Activated CD8-positive, alpha-beta T cell treated with anti-CD3 and anti-CD28 coated beads, Interleukin-2, amount 10 ng/mL, durations not matched to agents 7 days and 5 days (primary cell): Measurements from ENCODE around the gene TSPY3. TPM values are rescaled to one million over a fixed set of nuclear protein-coding genes. Genes with fewer than 3 reads are reported as not detected.
"Not testable (repeated sequence)": the region's sequence is repeated elsewhere in the genome, so short reads cannot be mapped to it uniquely, and the experiment has no call there.

ENCODE experiments used
- ATAC-seq: fragments of 150-1000 bp; cut with Tn5 transposase; one replicate; pipeline ENCODE4 v1.10.0; 2021; ENCODE audit warnings: moderate library complexity
- CTCF ChIA-PET: fragments of 350-600 bp; sonication (Branson Sonifier 250); formaldehyde crosslinking; loops from one replicate; lab custom pipeline; 2021; ENCODE audit warnings: antibody characterized with exemption; lab: Charles Lee
- POLR2A ChIA-PET: fragments of 350-600 bp; sonication (Branson Sonifier 250); formaldehyde crosslinking; loops from one replicate; lab custom pipeline; 2021; ENCODE audit warnings: antibody characterized with exemption; lab: Charles Lee
- DNase-seq: peaks from one replicate; pipeline ENCODE4 v3.0.0-alpha.2; 2020
- H3K27ac Mint-ChIP-seq: one replicate; pipeline ENCODE4 v1.8.0; 2021; ENCODE audit warnings: mild to moderate bottlenecking, mixed read lengths
- H3K27me3 Mint-ChIP-seq: one replicate; pipeline ENCODE4 v1.8.0; 2021; ENCODE audit warnings: low read depth, mixed read lengths
- H3K36me3 Mint-ChIP-seq: one replicate; pipeline ENCODE4 v1.8.0; 2021; ENCODE audit warnings: low read depth, mixed read lengths
- H3K4me1 Mint-ChIP-seq: one replicate; pipeline ENCODE4 v1.8.0; 2021; ENCODE audit warnings: low read depth, mixed read lengths
- H3K4me3 Mint-ChIP-seq: one replicate; pipeline ENCODE4 v1.8.0; 2021; ENCODE audit warnings: mild to moderate bottlenecking, mixed read lengths
- H3K9me3 Mint-ChIP-seq: one replicate; pipeline ENCODE4 v1.8.0; 2022; ENCODE audit warnings: mixed read lengths; ENCODE audit not compliant: insufficient read depth
- total RNA-seq, 2 experiments: library from RNA; stranded (reverse); gene quantifications; one replicate each; pipeline ENCODE4 v1.2.3, GENCODE V29; 2021

Gene TSPY3, protein sequence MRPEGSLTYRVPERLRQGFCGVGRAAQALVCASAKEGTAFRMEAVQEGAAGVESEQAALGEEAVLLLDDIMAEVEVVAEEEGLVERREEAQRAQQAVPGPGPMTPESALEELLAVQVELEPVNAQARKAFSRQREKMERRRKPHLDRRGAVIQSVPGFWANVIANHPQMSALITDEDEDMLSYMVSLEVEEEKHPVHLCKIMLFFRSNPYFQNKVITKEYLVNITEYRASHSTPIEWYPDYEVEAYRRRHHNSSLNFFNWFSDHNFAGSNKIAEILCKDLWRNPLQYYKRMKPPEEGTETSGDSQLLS
- total RNA-seq: not detected

DNA sequence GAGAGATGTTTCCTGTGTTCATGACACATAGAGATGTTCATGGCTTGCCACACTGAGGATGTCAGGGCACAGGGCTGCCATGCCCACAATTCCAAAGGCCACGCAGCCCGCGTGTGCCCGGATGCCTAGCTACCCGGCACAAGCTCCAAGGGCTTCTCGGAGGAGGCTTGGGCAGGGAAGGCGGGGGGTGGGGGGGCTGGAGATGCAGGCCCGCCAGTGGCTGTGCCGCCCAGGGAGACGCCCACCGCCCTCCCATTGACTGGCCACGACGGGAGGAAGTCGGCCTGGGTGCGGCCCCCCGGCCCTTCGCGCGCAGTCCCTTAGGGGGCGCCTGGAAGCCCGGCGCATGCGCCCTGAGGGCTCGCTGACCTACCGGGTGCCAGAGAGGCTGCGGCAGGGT lies at the start of gene TSPY3:
Gene TSPY3 (plus strand): TSS at position 301 of the 400 bp plus-strand sequence. CDS start 46 bp downstream, at position 347.
- H3K36me3 Mint-ChIP-seq, H3K9me3 Mint-ChIP-seq, POLR2A ChIA-PET, H3K4me1 Mint-ChIP-seq, CTCF ChIA-PET, DNase-seq, ATAC-seq, H3K27me3 Mint-ChIP-seq, H3K4me3 Mint-ChIP-seq, H3K27ac Mint-ChIP-seq: not testable (repeated sequence)

DNA sequence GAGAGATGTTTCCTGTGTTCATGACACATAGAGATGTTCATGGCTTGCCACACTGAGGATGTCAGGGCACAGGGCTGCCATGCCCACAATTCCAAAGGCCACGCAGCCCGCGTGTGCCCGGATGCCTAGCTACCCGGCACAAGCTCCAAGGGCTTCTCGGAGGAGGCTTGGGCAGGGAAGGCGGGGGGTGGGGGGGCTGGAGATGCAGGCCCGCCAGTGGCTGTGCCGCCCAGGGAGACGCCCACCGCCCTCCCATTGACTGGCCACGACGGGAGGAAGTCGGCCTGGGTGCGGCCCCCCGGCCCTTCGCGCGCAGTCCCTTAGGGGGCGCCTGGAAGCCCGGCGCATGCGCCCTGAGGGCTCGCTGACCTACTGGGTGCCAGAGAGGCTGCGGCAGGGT lies 40.7 kb upstream of the TSPY3 start, which contains the start of gene TSPY8:
Gene TSPY8 (plus strand): TSS at position 301 of the 400 bp plus-strand sequence. CDS start 46 bp downstream, at position 347.
- H3K27me3 Mint-ChIP-seq, H3K4me3 Mint-ChIP-seq, DNase-seq, ATAC-seq, POLR2A ChIA-PET, H3K4me1 Mint-ChIP-seq, H3K27ac Mint-ChIP-seq, H3K9me3 Mint-ChIP-seq, H3K36me3 Mint-ChIP-seq, CTCF ChIA-PET: not testable (repeated sequence)

DNA sequence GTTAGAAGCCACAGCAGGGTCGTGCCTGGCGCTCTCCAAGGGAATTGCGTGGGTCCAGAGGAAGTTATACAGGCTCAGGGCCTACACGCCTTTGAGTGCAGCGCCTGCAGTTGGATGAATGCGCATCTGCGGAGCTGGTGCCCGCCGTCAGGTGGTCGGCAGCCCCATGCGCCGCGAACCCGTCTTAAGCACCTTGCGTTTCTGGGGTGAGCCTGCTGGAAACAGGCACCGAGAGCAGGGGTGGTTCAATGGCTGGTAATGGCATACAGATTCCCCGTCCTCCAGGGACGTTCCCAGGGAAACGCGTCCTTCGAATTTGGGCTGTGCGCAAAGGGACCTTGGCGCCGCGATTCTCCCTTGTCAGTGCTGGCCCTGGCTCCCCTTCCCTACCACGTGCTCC lies 1.7 kb upstream of the TSPY3 start:
- H3K27me3 Mint-ChIP-seq, H3K36me3 Mint-ChIP-seq, POLR2A ChIA-PET, CTCF ChIA-PET, H3K4me3 Mint-ChIP-seq, H3K9me3 Mint-ChIP-seq, H3K27ac Mint-ChIP-seq, H3K4me1 Mint-ChIP-seq, ATAC-seq: not testable (repeated sequence)
- peak; percentile 20 for DNase-seq

Other genes with a start within 250 kb of the TSPY3 start
- not detected for gene TSPY4, start 61.0 kb upstream of the TSPY3 start, total RNA-seq
- gene TSPY8, start 40.6 kb upstream of the TSPY3 start, total RNA-seq: not detected
- not detected for gene TSPY1, start 68.5 kb downstream of the TSPY3 start, total RNA-seq
- not detected for gene TSPY9, start 88.8 kb downstream of the TSPY3 start, total RNA-seq
- not detected for gene TSPY10, start 129.5 kb downstream of the TSPY3 start, total RNA-seq